Limb (tissue), 2 donors: Measurements from ENCODE around the gene CBFA2T2.
A peak's percentile ranks its signal among the peaks of the same experiment; 100 is the strongest.

Experiments used
- DNase-seq, 2 donors: peaks; one replicate each; pipeline ENCODE4 v3.0.0-alpha.2; 2016; ENCODE audit errors: extremely low spot score in 2 of 2

CBFA2T2 gene

GRCh38 chr20:33664762-33665144 is 174.9 kb downstream of the CBFA2T2 start:
- DNase-seq, result peak in 1 of 2 donors; percentile 27

- peak; percentile 79 to 88 for DNase-seq
These were observed 176.7 kb downstream of the CBFA2T2 start, which contains the start of gene ACTL10 for GRCh38 chr20:33666293-33667244. Gene ACTL10 (plus strand): TSS chr20:33666943. CDS start chr20:33667498, 555 bp downstream.

DNA sequence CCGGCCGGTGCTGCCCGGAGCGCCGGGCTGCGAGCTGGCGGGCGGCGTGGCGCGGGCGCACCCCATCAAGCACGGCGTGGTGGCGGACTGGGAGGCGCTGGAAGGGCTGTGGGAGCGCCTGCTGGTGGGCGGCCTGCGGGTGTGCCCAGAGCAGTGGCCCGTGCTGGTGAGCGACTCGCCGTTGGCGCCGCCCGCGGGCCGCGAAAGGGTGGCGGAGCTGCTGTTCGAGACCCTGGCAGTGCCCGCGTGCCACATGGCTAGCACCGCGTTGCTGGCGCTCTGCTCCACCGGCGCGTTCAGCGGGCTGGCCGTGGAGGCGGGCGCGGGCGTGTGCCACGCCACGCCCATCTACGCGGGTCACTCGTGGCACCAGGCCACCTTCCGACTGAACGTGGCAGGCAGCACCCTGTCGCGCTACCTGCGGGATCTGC is 177.4 kb downstream of the CBFA2T2 start:
- peak in 1 of 2 donors; percentile 63 for DNase-seq

GRCh38 chr20:33667676-33668465 is 178.0 kb downstream of the CBFA2T2 start:
- peak in 1 of 2 donors; percentile 87 for DNase-seq

DNA sequence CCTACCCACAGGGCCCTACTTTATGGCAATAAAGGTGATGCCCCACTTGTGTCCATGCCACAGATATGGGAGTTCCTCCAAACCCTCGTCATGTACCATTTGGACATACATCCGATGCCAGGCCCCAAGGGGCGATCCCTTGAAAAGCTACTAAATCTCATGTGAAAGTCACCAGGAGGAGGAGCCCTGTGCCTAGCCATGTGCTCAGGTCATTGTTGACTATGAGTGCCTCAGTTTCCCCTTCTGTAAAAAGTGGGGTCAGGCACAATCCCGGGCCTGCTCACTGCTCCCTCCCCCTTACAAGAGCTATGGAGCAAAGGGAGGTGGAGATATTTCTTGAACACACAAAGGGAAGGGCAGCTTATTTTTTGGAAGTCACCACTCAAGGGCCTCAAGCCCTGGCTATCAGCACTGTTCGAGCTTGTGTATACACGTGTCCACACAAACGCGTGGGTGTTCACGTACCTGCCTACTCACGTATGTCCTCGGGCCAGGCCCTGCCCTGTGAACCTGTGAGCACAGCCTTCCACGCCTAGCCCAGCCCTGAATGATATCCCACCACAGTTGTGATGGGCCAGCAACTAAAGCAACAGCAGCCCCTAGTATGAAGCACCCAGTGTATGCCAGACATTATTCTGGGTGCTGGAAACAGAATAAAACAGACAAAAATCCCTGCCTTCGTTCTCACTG is 178.7 kb downstream of the CBFA2T2 start:
- peak in 1 of 2 donors; percentile 33 for DNase-seq

- DNase-seq, result no peak
These were observed 179.3 kb downstream of the CBFA2T2 start for GRCh38 chr20:33669224-33669623.

GRCh38 chr20:33669873-33670640 is 180.2 kb downstream of the CBFA2T2 start:
- peak in 1 of 2 donors; percentile 25 for DNase-seq

- DNase-seq, result no peak
These were observed 181.0 kb downstream of the CBFA2T2 start for GRCh38 chr20:33670715-33671499.

- DNase-seq, result no peak
These were observed 181.8 kb downstream of the CBFA2T2 start for GRCh38 chr20:33671573-33672288.

DNA sequence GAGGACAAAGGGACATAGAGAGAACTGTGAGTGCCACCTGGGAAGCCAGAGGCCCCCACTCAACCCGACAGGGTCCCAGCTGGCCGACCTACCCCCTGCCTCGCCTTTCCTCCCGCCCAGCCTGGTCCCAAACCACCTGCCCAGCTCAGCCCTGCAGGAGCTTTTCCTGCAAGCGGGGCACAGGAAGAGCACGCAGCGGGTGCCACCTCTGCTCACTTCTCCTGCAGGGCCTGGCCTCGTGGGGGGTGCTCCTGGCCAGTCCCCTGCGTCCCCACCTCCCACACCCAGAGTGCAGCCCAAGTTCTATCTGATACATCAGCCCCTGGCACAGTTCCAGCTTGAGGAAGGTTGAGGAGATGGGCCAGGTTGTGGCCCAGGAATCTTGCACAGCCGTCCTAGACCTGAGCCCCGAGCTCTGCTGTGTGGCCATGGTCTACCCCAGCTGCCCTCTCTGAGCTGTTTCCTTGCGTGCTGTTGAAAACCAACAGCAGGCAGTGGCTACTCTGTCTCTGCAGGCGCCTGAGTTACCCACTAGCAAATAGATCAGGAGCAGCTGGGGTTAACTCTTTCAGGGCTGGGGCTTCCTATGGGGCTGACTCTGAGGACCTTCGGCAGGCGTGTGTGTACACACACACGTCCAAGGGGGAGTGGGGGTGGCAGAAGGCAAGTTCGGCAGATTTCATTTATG is 182.7 kb downstream of the CBFA2T2 start:
- peak in 1 of 2 donors; percentile 44 for DNase-seq

GRCh38 chr20:33673114-33673409 is 183.2 kb downstream of the CBFA2T2 start:
- no peak for DNase-seq

DNA sequence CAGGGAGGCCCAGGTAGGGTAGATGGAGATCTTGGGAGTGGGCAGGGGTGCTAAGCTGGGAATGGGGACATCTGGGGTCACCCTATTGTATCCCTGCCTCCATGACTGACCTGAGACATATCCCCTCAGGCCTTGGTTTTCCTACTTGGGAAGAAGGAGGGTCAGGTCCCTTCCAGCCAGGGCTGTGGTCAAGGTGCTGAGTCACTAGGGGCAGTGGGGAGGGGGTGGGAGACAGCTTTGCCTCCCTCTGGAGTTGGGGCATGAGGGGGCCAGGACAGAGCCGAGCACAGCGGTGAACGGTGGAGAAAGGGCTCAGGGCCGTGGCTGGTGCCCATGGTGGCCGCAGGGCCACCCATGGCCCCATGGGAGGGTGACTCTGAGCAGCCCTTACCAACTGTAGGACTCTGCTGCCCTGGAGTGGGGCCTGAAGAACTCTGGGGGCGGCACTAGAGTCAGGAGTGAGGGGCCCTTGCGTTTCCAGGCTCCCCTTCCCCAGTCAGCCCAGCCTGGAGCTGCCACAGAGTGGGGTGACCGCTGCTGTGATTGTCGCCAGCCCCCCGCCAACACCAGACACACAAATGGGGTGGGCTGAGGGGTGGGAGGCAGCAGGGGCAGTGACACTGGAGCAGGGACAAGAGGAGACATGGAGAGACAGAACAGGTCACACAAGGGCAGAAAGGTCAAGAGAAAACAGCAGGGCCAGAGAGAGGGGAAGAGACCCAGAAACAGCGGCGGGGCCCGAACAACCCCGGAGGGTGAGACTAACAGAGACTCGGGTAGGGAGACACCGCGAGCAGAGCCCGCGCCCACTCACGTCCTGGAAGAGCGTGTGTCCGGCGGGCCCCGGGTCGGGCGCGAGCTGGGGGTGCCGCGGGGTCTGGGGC is 183.8 kb downstream of the CBFA2T2 start:
- DNase-seq, result peak in 1 of 2 donors; percentile 51

DNA sequence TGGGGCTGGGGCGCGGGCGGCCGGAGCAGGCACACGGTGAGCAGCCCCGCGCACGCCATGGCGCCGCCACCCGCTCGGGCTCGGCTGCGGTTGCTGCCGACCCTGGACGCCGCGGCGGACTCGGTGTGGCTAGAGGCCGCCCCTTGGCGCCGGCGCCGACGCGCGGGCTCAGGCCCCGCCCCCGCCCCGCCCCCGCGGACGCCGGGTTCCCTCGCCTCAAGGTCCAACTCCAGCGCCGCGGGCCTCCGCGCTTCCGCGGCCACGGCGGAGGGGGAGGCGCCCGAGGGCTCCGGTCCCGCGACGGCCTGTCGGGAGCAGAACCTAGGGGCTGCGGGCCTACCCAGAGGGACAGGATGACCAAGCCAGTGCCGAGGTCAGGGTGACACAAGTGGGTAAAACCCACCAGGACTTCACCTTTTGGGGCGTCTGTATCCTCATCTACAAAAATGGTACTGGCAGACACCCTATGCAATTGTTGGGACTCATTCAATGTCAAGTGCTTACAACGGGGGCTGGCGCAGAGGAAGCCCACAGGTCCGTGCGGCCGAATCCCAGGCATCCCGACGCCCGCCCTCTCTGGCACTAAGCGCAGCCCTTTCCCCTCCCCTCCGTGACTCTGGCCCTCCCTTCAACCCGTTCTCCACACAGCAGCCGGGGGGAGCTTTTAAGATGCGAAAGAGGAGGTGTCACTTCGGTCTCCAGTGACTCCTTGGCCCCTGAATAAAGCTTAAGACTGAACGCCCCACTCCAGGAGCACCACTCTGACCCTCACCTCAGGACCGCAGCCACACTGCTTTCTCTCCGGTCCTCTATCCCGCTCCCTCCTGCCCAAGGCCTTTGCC is 184.6 kb downstream of the CBFA2T2 start, which contains the start of gene NECAB3:
NECAB3 (minus strand) TSS at position 135 of the 842 bp plus-strand sequence; CDS start at position 59, 76 bp downstream.
- peak in 1 of 2 donors; percentile 90 for DNase-seq

- DNase-seq, result peak in 1 of 2 donors; percentile 28
These were observed 185.5 kb downstream of the CBFA2T2 start for GRCh38 chr20:33675136-33675959.

GRCh38 chr20:33676121-33676520 is 186.2 kb downstream of the CBFA2T2 start:
- DNase-seq, result peak in 1 of 2 donors; percentile 32
